ENCODE measurements around the gene OR1L1.

Gene OR1L1

GRCh38 chr9:122695696-122696095 lies 34.2 kb downstream of the OR1L1 start:
- Histone ChIP-seq H3K27ac (no peak overlapping the region), H3K4me3 (IDR thresholded peaks at IDR 0.05; ENCODE audit: insufficient read depth, low read depth, low read length) (no peak overlapping the region), H3K4me2 (no peak overlapping the region), H3K36me3 (ENCODE audit: insufficient read depth) (no peaks in the 10 kb centered on the region), H3K9ac (no peak overlapping the region), H4K20me1 (ENCODE audit: insufficient read depth) (no peaks in the 10 kb centered on the region), H3K79me2 (ENCODE audit: insufficient read depth, low read depth) (no peaks in the 10 kb centered on the region), H3K4me1 (ENCODE audit: low read depth, poor library complexity, severe bottlenecking) (no peaks in the 10 kb centered on the region), H2AFZ (ENCODE audit: low read depth) (no peak overlapping the region), H3K27me3 (ENCODE audit: insufficient read depth, low read depth) (no peaks in the 10 kb centered on the region)
- no peak for TF ChIP-seq CTCF (conservative IDR thresholded peaks at IDR 0.05; ENCODE audit: low read depth, low read length)
